RWPE1 (cell line): ENCODE data around the gene CALB2.
A peak's percentile ranks its signal among the peaks of the same experiment; 100 is the strongest.

Source experiments
- CTCF ChIA-PET: fragments of 350-600 bp; sonication (Branson Sonifier 250); formaldehyde crosslinking; extraction: SDS; loops from one replicate; lab custom pipeline; 2021; lab: Yijun Ruan, JAX
- POLR2A ChIA-PET: fragments of 400-600 bp; formaldehyde crosslinking; extraction: SDS; loops from one replicate; lab custom pipeline; 2020; ENCODE audit warnings: antibody characterized with exemption; ENCODE audit not compliant: low non-redundant PET; lab: Yijun Ruan, JAX
- DNase-seq: peaks from one replicate; pipeline ENCODE4 v3.0.0; 2012; ENCODE audit warnings: low spot score
- H3K27ac ChIP-seq: fragments of 450-650 bp; 2 replicates; pipeline ENCODE4 v1.5.1; 2017
- CTCF ChIP-seq: fragments of 450-650 bp; conservative IDR thresholded peaks from 2 replicates; pipeline ENCODE4 v1.5.1; 2017; ENCODE audit warnings: low read depth, mild to moderate bottlenecking

Gene CALB2

GRCh38 chr16:71410146-71410545 lies 51.6 kb downstream of the CALB2 start:
- TF ChIP-seq CTCF: no peak
- ChIA-PET POLR2A (no interaction called here), CTCF (interaction anchor here (3.4 kb wide), 1 partner anchor 91 kb away, joined by 32 read pairs; no protein-coding TSS in a partner anchor)
- no peak for DNase-seq
- H3K27ac ChIP-seq: no peak overlapping the region

GRCh38 chr16:71412270-71413160 lies 54.0 kb downstream of the CALB2 start:
- TF ChIP-seq CTCF: peak; percentile 88
- DNase-seq: peak; percentile 85
- no peak overlapping the region for H3K27ac ChIP-seq
- ChIA-PET POLR2A (no interaction called here), CTCF (interaction anchor here (0.6 to 3.4 kb wide), 20 partner anchors 9 to 636 kb away, joined by 3 to 32 read pairs (median 4); partner anchors contain the start of gene CHST4)

DNA sequence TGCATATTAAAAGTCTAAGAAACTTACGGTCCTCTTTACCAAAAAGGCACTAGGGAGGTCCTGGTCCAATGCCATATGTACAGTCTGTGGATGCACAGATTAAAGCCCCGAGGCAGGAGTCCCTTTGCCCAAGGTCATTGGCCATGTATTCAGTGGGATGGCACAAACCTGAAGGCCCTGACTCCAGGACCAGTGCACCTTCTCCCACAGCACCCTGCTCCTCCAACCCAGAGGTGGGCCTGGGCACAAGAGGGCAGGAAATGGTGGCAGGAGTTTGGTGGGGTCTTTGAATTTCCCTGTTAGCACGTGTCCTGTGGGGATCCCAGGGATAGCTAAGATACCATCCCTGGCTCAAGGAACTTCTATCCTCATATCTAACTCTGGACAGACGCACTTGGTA lies 54.8 kb downstream of the CALB2 start:
- ChIA-PET CTCF (interaction anchor here (0.6 to 3.4 kb wide), 15 partner anchors 10 to 227 kb away, joined by 3 to 32 read pairs (median 4); partner anchors contain the start of gene CHST4), POLR2A (no interaction called here)
- TF ChIP-seq CTCF: no peak
- no peak overlapping the region for H3K27ac ChIP-seq
- no peak for DNase-seq

GRCh38 chr16:71414038-71414437 lies 55.5 kb downstream of the CALB2 start:
- no peak for TF ChIP-seq CTCF
- ChIA-PET CTCF (interaction anchor here (0.6 kb wide), 1 partner anchor 1241 kb away, joined by 4 read pairs; no protein-coding TSS in a partner anchor), POLR2A (interaction anchor here (0.5 kb wide), 1 partner anchor 85 kb away, joined by 3 read pairs; no protein-coding TSS in a partner anchor)
- DNase-seq: no peak
- H3K27ac ChIP-seq: no peak overlapping the region

GRCh38 chr16:71421911-71422310 lies 63.4 kb downstream of the CALB2 start:
- no peak for TF ChIP-seq CTCF
- H3K27ac ChIP-seq: no peak overlapping the region
- ChIA-PET POLR2A (no interaction called here), CTCF (interaction anchor here (0.5 to 1.0 kb wide), 3 partner anchors 9 to 64 kb away, joined by 3 to 4 read pairs (median 4); no protein-coding TSS in a partner anchor)
- peak; percentile 35 for DNase-seq

DNA sequence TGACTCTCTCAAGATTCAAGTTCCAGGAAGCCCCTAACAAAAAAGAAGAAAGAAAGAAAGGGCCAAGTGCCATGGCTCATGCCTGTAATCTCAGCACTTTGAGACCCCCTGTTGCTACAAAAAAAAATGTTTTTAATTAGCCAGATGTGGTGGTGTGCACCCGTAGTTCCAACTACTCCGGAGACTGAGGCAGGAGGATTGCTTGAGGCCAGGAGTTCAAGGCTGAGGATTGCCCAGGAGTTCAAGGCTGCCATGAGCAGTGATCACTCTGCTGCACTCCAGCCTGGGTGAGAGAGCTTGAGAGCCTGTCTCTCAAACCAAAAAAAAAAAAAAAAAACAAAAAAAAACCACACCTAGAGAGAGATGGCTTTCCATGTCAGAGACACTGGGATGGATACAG lies 64.5 kb downstream of the CALB2 start:
- no peak for DNase-seq
- POLR2A ChIA-PET: no interaction called here
- H3K27ac ChIP-seq: no peak overlapping the region
- TF ChIP-seq CTCF: no peak
- CTCF ChIA-PET: no interaction called here
